WTC11 (cell line): ENCODE measurements around the gene MANF. TPM values are rescaled to one million over a fixed set of nuclear protein-coding genes. Genes with fewer than 3 reads are reported as not detected.

Experiments used
- ATAC-seq: fragments of 200-7000 bp; cut with Tn5 transposase; 2 replicates; pipeline ENCODE4 v1.10.0; 2021; ENCODE audit warnings: mild to moderate bottlenecking, moderate library complexity
- CTCF ChIA-PET: fragments of 300-600 bp; sonication (Branson Sonifier 250); formaldehyde crosslinking; loops from one replicate; lab custom pipeline; 2021; ENCODE audit warnings: antibody characterized with exemption; lab: Charles Lee
- POLR2A ChIA-PET: fragments of 350-600 bp; sonication (Branson Sonifier 250); formaldehyde crosslinking; loops from one replicate; lab custom pipeline; 2021; ENCODE audit warnings: antibody characterized with exemption; lab: Charles Lee
- DNase-seq: peaks from one replicate; pipeline ENCODE4 v3.0.0; 2021; ENCODE audit warnings: low spot score
- H3K27ac Mint-ChIP-seq: 2 replicates; pipeline ENCODE4 v1.8.0; 2021; ENCODE audit warnings: mixed read lengths
- H3K27me3 Mint-ChIP-seq: 2 replicates; pipeline ENCODE4 v1.8.0; 2021; ENCODE audit warnings: low read depth, mild to moderate bottlenecking, moderate library complexity, mixed read lengths
- H3K36me3 Mint-ChIP-seq: 2 replicates; pipeline ENCODE4 v1.8.0; 2021; ENCODE audit warnings: mixed read lengths
- H3K4me1 Mint-ChIP-seq: 2 replicates; pipeline ENCODE4 v1.8.0; 2022; ENCODE audit warnings: mixed read lengths
- H3K4me3 Mint-ChIP-seq: 2 replicates; pipeline ENCODE4 v1.8.0; 2021; ENCODE audit warnings: mild to moderate bottlenecking, moderate library complexity, mixed read lengths
- H3K9me3 Mint-ChIP-seq: 2 replicates; pipeline ENCODE4 v1.8.0; 2021; ENCODE audit warnings: mixed read lengths
- ARID4B ChIP-seq: sonication (generic); formaldehyde crosslinking; IDR thresholded peaks from 2 replicates; pipeline ENCODE4 v1.8.0; 2023; ENCODE audit warnings: missing genetic modification reagents, mild to moderate bottlenecking, borderline replicate concordance
- ATF2 ChIP-seq: sonication (generic); formaldehyde crosslinking; IDR thresholded peaks from 2 replicates; pipeline ENCODE4 v1.8.1; 2022; ENCODE audit warnings: low read depth, missing genetic modification reagents, borderline replicate concordance
- CDX4 ChIP-seq: fragments of 250-450 bp; sonication (Bioruptor Pico); IDR thresholded peaks from 2 replicates; pipeline ENCODE4 v1.9.0; 2021; ENCODE audit warnings: moderate library complexity, mild to moderate bottlenecking, inconsistent platforms, borderline replicate concordance
- GABPB1 ChIP-seq: sonication (generic); formaldehyde crosslinking; IDR thresholded peaks from 2 replicates; pipeline ENCODE4 v1.8.1; 2023; ENCODE audit warnings: mild to moderate bottlenecking, missing genetic modification reagents
- GRHL2 ChIP-seq: fragments of 250-450 bp; sonication (Bioruptor Pico); IDR thresholded peaks from 2 replicates; pipeline ENCODE4 v1.8.0; 2022; ENCODE audit warnings: mild to moderate bottlenecking, moderate library complexity; ENCODE audit not compliant: insufficient replicate concordance, severe bottlenecking
- MYBL2 ChIP-seq: sonication (generic); formaldehyde crosslinking; IDR thresholded peaks from 2 replicates; pipeline ENCODE4 v1.8.1; 2023; ENCODE audit warnings: mild to moderate bottlenecking, moderate library complexity, missing genetic modification reagents
- NFATC4 ChIP-seq: fragments of 250-450 bp; sonication (Bioruptor Pico); IDR thresholded peaks from 2 replicates; pipeline ENCODE4 v1.9.0; 2021; ENCODE audit warnings: mild to moderate bottlenecking
- NR1H2 ChIP-seq: sonication (generic); formaldehyde crosslinking; IDR thresholded peaks from 2 replicates; pipeline ENCODE4 v1.9.0; 2021; ENCODE audit warnings: mild to moderate bottlenecking, moderate library complexity, missing genetic modification reagents
- NR2C2 ChIP-seq: sonication (generic); formaldehyde crosslinking; IDR thresholded peaks from 2 replicates; pipeline ENCODE4 v1.8.0; 2022; ENCODE audit warnings: mild to moderate bottlenecking, missing genetic modification reagents
- SMAD3 ChIP-seq: sonication (generic); formaldehyde crosslinking; IDR thresholded peaks from 2 replicates; pipeline ENCODE4 v1.8.0; 2022; ENCODE audit warnings: missing genetic modification reagents, mild to moderate bottlenecking, borderline replicate concordance
- SP1 ChIP-seq: sonication (generic); formaldehyde crosslinking; conservative IDR thresholded peaks from 2 replicates; pipeline ENCODE4 v1.8.1; 2022; ENCODE audit warnings: missing genetic modification reagents
- TCF7 ChIP-seq: sonication (generic); formaldehyde crosslinking; IDR thresholded peaks from 2 replicates; pipeline ENCODE4 v1.8.0; 2022; ENCODE audit warnings: mild to moderate bottlenecking, low read depth, missing genetic modification reagents, moderate library complexity
- USF1 ChIP-seq: sonication (generic); formaldehyde crosslinking; IDR thresholded peaks from 2 replicates; pipeline ENCODE4 v1.8.0; 2022; ENCODE audit warnings: mild to moderate bottlenecking, missing genetic modification reagents
- USF2 ChIP-seq: sonication (generic); formaldehyde crosslinking; IDR thresholded peaks from 2 replicates; pipeline ENCODE4 v1.8.1; 2023; ENCODE audit warnings: mild to moderate bottlenecking, missing genetic modification reagents, moderate library complexity
- ZNF317 ChIP-seq: sonication (generic); formaldehyde crosslinking; IDR thresholded peaks from 2 replicates; pipeline ENCODE4 v1.8.1; 2023; ENCODE audit warnings: low read depth, mild to moderate bottlenecking, moderate library complexity, missing genetic modification reagents, borderline replicate concordance
- total RNA-seq: library from RNA; stranded (reverse); gene quantifications from 3 replicates; pipeline ENCODE4 v1.2.3, GENCODE V29; 2021
- TF ChIP-seq, protein P1 (sequence below): sonication (generic); formaldehyde crosslinking; IDR thresholded peaks from 2 replicates; pipeline ENCODE4 v1.8.1; 2022; ENCODE audit warnings: low read depth, mild to moderate bottlenecking, moderate library complexity, missing genetic modification reagents, borderline replicate concordance

Gene MANF
- total RNA-seq, 1 experiment from 2014 or later, result 121 TPM

GRCh38 chr3:51401735-51402134 is 16.6 kb downstream of the MANF start:
- POLR2A ChIA-PET, result no interaction called here
- no peak overlapping the region for H3K4me3 Mint-ChIP-seq
- H3K27me3 Mint-ChIP-seq, result no peaks in the 10 kb centered on the region
- no peak overlapping the region for H3K27ac Mint-ChIP-seq
- ATAC-seq (no peak), DNase-seq (no peak)
- H3K36me3 Mint-ChIP-seq, result peaks cover 29% of the 10 kb centered on the region
- 0 out of 2 replicates have a peak, but pooled peaks cover 2% of the 10 kb centered on the region for H3K4me1 Mint-ChIP-seq
- no peaks in the 10 kb centered on the region for H3K9me3 Mint-ChIP-seq
- no peak for TF ChIP-seq CDX4 (CRISPR knock-in tag)
- TF ChIP-seq USF2 (CRISPR knock-in tag), result no peak
- no peak for TF ChIP-seq TCF7
- TF ChIP-seq MYBL2, result no peak
- no peak for TF ChIP-seq ZNF317 (CRISPR knock-in tag)
- no peak for TF ChIP-seq GABPB1 (CRISPR knock-in tag)
- no peak for TF ChIP-seq SP1 (CRISPR knock-in tag)
- TF ChIP-seq GRHL2 (CRISPR knock-in tag), result no peak
- TF ChIP-seq ATF2 (CRISPR knock-in tag), result no peak
- TF ChIP-seq, protein P1, sequence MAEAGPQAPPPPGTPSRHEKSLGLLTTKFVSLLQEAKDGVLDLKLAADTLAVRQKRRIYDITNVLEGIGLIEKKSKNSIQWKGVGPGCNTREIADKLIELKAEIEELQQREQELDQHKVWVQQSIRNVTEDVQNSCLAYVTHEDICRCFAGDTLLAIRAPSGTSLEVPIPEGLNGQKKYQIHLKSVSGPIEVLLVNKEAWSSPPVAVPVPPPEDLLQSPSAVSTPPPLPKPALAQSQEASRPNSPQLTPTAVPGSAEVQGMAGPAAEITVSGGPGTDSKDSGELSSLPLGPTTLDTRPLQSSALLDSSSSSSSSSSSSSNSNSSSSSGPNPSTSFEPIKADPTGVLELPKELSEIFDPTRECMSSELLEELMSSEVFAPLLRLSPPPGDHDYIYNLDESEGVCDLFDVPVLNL (CRISPR knock-in tag), result no peak
- TF ChIP-seq NR2C2 (CRISPR knock-in tag), result no peak
- no peak for TF ChIP-seq NR1H2 (CRISPR knock-in tag)
- TF ChIP-seq ARID4B (CRISPR knock-in tag), result no peak
- TF ChIP-seq SMAD3 (CRISPR knock-in tag), result no peak
- CTCF ChIA-PET, result no interaction called here

DNA sequence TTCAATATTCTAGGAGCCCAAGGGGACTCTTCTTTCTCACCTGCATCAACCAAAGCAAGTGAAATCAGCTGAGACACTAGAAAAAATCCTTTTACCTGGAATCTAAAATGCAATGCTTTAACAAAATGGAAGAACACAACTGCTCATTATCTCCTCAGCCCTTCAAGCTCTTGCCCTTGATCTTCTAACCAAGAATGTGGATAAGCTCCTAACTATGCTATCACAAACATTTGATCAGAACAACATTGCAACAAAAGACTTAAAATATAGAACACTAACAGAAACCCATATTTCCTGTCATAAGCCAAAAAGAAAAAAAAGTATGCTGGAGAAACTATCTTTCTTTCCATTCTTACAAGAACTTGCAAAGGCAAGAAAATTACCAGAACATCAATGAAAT is 18.6 kb downstream of the MANF start:
- Mint-ChIP-seq H3K9me3 (no peaks in the 10 kb centered on the region), H3K27me3 (no peaks in the 10 kb centered on the region), H3K27ac (no peak overlapping the region), H3K36me3 (peaks cover 27% of the 10 kb centered on the region), H3K4me3 (no peak overlapping the region), H3K4me1 (no peaks in the 10 kb centered on the region)
- TF ChIP-seq NFATC4 (no peak), USF1 (CRISPR knock-in tag) (no peak)
- ATAC-seq (no peak), DNase-seq (no peak)
- ChIA-PET CTCF (no interaction called here), POLR2A (no interaction called here)
